ENCODE measurements around the gene FBF1.

GRCh38 chr17:75873587-75874322, 67.1 kb downstream of the FBF1 start:
- no peak for TF ChIP-seq CTCF (IDR thresholded peaks at IDR 0.05; ENCODE audit: low read depth, low read length)
- TF ChIP-seq EZH2phosphoT487 (IDR thresholded peaks at IDR 0.05; ENCODE audit: low read depth), result no peak

All from OCI-LY3 (cell line).